ENCODE data around the gene KLK10.
A peak's percentile ranks its signal among the peaks of the same experiment; 100 is the strongest.

KLK10 gene

DNA sequence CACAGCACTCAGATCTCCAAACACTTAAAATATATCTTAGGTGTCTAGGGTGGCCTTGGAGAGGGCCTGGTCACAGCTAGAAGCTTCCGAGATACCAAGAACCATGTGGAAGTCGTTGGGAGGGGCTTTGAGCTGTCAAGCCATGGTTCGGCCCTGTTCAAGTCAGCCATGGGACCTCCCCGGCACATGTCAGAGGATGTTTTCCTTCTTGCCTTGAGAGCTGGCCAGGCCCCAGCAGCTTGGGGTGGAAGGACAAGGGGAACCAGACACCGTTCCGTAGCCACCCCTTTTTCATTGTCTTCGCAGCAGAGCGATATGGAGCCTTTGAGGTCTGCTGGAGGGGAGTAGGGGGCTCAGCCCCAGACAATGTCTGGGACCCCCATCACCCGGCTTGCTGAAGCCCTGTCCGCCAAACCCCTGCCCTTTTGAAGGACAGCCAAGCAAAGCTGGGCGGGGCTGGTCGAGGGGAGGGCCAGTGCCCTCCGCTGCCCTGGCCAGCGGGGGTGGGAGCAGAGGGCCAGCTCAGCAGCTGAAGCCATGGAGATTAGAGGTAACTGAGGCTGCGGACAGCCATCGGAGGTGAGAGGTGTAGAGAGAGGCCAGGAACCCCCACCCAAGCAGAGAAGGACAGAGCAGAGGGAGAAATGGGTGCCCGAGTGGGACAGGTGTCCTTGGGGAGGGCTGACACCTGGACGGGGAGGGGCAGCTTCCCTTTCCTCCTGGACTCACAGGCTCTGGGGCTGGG, 6.5 kb upstream of the KLK10 start:
- DNase-seq: no peak

DNA sequence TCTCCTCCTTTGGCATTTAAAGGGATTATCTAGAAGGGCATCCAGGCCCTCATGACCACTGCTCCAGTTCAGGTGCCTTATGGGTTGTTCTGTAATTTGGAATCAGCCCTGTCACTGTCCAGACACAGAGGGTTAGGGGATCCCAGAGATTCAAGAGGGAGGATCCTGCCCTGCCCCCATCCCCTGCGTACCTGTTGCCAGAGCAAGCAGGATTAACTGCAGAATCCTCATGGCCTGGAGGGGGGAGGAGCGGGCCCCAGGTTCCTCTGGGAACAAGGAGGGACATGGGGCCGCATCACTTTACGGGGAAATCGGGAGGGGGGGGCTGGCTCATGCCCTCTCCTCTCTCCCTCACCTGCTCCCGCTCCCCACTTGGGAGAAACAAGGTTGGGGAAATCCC, 5.9 kb upstream of the KLK10 start:
- no peak for DNase-seq

DNA sequence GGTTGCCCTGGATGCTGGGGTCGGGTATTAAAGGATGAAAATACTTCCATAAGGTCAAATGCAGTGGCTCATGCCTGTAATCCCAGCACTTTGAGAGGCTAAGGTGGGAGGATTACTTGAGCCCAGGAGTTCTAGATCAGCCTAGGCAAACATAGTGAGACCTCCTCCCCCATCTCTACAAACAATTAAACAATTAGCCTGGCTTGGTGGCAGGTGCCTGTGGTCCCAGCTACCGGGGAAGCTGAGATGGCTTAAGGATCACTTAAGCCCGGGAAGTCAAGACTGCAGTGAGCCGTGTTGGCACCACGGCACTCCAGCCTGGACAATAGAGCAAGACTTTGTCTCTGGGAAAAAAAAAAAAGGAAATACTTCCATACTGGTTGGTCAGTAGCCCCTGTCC, 5.4 kb upstream of the KLK10 start:
- DNase-seq: no peak

DNA sequence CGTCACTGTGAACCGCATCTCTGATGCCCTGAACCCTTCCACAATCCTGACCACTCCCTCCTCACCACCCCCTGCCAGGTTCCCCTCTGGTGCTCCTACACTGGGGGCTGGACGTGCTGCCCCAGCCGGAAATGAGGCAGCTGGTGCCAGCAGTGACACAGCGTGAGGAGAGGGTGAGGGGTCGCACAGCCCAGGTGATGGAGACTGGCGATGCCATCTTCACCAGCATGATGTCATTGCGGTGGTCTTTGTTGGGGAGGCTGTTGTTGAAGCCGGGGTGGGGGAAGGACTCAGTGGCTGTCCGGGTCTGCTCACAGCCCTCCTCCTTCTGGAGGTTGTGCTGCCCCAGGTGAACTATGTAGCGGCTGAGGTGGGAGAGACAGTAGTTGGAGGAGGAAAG, 4.4 kb upstream of the KLK10 start:
- DNase-seq: no peak

DNA sequence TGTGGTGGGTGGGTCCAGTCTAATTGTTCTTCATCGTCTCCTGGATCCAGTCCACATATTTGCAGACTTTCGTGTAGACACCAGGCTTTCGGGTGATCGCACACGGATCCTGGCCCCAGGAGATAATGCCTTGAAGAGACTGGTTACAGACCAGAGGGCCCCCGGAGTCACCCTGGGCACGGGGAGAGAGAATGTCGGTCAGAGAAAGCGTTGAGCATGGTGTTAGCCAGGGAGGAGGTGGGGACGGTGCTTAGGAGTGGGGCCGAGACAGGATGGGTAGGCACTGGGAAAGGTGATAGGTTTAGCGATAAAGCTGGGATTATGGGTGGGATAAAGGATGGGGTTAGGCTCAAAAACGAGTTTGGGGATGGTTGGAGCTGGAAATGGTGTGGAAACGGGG, 3.0 kb upstream of the KLK10 start:
- no peak for DNase-seq

DNA sequence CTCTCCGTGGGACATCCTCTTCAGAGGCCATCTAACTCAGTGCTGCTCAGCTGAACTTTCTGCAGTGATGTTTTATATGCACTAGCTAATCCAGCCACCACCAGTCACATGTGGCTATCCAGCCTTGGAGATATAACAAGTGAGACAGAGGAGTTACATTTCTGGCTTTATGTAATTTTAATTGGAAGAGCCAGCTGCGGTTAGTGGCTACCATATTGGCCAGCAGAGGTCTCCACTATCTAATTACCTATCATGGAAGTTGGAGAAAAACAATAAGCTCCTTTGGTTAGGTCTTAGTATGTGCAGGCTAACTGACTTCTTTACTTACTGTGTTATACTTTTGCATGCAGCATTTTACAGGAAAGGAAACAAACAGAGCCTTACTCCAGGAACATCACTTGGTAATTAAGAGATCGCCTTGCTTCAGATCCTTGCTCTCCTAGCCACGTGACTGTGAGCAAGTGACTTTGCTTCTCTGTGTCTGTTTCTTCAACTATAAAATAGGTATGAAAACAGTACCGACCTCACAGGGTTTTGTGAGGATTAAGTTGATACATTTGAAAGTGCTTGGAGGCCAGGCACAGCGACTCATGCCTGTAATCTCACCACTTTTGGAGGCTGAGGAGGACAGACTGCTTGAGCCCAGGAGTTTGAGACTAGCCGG, 1.6 kb upstream of the KLK10 start:
- no peak for DNase-seq

DNA sequence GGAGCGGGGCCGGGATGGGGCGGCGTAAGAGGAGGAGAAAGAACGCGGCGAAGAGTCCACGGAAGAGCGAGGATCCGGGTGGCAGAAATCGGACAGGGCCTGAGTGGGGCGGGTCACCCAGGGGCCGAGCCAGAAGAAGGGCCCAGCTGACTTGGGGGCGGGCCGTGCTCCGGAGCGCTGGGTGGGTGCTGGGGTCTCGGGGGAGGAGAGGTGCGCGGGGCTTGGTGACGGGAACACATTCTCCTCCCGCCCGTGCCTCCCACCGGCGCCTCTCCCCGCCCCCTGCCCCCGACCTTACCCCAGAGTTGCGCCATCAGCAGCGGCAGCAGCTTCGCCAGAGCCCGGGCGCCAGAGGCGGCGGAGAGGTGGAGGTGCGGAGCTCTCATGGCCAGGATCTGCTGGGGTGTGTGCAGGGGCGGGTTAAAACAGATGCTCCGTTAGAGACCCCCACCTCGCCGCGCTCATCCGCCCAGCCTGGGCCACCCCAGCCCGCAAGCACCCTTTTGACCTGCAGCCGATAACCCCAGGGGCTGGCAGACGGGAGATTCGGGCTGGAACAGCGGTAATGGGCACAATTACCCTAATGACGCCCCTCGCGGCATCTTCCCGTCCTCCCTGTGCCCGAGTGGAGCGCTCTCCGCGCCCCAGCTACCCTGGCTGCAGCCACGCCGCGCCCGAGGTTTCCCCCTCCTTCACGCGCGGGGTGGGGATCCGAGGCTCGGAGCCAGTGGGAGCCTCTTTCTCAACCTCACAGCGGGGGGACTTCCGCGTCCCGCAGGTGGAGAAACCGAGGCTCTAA, 565 bp downstream of the KLK10 start:
- no peak for DNase-seq

DNA sequence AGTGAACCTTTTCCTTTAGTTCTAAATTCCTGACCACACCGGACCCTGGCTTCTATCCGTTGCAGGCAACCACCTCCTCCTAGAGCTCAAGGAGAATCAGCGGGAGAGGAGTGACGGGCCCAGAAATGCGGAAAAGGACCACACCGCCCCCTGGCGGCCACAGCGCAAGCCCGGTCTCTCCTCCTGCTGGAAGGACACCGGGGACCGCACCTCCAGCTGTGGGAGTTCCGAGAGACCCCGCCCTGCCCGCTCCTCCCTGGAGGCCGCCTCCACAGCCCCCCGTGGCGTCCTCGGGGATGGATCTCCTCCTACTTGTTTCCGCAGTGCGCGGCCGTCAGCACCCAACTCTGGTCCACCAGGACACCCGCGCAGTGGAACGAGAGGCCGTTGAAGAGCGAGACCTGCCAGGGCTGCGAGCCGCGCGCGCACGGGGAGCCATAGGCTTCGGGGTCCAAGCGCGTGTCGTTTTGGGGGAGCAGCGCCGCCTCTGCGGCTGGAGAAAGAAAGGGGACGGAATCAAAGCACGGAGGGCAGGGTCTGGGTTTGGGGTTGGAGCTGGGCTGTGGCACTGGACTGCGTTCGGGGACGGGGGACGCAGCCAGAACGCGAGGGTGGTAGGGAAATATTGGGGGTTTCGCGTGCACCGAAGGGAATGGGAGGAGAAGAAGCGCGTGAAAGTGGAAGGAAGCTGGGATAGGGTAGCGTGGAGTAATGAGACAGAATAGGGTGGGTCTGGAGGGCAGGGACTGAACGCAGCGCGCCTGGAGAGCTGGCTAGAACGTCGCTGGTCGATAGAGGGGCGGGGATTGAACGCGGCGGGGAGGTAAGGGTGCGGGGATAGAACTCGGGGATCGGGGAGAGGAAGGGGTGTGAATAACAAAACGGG, 2.5 kb downstream of the KLK10 start:
- DNase-seq: peak; percentile 3

DNA sequence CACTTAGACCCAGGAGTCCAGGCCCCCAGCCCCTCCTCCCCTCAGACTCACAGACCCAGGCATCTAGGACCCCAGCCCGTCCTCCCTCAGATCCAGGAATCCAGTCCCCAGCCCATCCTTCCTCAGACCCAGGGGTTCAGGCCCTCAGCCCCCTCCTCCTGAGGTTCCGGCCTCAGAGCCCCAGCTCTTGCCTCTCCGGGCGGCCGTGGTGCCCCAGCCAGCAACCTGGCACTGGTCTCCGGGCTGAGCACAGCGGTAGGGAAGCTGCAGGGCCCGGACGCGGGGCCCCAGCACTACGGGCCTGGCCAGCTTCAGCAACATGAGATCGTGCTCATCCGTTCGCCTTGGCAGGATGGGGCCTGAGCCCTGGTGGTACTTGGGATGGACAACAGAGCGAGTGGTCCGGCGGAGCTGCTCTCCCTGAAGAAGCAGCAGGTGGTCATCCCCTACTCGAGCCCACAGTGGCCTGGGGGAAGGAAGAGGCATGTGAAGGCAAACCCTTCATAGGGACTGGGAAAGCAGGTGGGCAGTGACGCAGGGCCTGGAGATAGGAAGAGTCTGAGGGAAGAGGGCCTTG, 3.7 kb downstream of the KLK10 start:
- no peak for DNase-seq

DNA sequence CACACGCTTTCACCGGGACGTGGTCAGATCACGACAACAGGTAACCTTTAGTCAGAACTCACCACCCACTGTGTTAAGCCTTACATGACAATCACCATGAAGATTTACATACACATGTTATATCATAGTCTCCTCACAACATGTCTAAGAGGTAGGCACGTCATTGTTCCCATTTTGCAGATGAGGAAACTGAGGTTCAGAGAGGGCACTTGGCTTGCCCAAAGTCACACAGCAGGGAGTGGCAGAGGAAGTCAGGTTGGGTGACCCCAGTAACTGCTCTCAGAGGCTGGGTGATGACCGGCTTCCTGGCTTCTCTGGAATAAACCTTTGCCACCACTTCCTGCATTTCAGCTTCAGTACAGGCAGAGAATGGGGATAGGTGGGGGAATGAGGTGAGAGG, 5.3 kb downstream of the KLK10 start:
- DNase-seq: no peak

DNA sequence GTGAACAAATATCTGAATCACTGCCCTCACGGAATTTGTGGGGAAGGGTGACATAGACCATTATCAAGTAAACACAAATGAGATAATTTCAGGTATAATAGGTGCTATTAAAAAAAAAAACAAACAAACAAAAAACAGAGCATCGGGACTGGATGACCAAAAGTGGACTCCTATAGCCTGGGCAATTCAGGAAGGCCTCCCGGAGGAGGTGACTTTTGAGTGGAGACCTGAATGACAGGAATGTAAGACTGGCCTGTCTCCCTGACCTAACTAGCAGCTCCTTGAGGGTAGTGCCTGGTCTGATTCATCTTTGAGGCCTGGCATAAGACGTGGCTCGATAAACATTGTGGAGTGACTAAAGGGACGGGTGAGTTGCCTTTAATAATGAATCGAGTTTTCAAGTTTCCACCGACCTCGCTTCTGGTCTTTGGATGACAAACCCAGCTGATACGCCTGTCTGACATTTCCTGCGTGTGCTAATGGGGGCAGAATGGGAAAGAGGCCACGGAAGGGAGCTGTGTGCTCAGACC, 6.8 kb downstream of the KLK10 start:
- DNase-seq: no peak

DNA sequence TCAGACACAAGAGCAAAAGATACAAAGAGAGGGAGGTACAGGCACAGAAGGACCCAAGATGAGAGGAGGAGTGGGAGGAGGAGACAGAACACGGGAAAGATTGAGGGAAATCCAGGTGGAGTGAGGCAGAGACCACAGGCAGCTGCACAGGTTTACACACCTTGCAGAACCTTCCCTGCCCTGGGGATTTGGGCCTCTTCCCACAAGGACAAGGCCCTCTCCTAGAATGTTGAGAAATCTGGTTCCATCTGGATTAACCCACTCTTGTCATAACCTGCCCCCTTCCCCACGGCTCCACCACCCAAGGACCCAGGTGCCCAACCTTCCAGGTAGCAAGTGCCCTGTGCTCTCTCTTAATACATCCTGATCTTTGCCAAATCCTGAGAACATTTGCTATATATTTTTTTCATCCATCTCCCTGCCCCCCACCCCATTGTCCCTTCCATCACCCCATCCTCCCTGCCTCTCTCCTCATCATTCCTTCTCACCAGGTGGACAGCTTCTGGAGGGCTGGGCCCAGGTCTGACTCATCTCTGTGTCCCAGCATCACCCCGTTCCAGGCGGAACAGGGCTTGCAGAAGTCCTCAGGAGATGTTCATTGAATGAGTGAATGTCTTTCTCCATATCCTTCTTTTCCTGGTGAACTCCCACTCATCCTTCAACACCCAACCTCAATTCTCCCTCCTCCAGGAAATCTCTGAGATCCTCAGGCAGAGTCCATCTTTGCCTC, 9.3 kb downstream of the KLK10 start:
- DNase-seq: no peak

DNA sequence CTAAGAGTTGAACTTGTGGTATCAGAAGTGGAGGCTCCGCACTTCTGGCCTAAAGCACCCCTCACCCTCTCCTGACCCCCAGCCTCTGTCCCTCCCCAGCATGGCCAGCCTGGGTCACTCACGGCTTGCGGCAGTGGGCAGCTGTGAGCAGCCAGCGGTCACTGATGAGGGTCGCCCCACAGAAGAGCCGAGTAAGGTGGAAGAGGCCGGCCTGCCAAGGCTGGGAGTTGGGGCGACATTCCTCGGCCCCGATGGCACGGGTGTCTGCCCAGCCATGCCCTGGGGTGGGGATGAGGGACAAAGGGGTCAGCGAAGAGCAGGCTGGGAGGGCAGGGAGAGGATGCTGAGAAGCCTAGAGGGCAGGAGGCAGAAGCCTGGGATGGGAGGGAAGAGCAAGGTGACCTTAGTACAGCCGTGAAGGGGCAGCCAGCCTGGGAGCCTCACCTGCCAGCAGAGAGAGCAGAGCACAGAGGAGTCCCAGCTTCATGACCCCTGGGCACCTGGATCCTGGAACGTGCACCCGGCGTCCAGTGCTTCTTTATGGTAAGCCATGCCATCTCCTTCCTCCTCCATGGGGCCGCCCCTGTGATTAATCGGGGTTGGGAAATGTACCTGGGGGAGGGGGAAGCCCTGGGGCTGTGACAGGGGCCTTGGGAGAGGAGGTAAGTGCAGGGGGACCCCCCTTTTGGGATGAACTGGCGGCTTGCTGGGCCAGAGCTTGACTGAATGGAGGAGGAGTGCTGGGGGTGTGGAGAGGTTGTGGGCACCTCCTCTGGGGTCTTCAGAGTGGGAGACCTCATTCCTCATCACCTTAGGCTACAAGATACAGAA, 10.2 kb downstream of the KLK10 start:
- DNase-seq: no peak

DNA sequence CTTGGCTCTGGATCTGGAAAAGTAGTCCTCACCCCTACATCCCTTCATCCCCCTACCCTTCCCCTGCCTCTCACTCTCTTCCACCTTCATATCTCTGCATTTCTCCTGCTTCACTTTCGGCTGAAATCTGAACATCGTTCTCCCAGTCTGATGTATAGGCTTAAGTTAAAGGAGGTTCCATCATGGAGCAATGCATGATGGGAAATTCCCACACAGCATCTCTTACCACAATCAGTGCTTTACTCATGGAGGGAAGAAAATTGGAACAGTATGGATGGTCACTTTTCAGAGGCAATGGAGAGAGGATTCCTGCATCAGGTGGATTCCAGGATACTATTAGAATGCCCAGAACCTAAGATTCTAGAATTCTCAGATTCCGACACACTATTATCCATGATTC, 12.0 kb downstream of the KLK10 start:
- no peak for DNase-seq

DNA sequence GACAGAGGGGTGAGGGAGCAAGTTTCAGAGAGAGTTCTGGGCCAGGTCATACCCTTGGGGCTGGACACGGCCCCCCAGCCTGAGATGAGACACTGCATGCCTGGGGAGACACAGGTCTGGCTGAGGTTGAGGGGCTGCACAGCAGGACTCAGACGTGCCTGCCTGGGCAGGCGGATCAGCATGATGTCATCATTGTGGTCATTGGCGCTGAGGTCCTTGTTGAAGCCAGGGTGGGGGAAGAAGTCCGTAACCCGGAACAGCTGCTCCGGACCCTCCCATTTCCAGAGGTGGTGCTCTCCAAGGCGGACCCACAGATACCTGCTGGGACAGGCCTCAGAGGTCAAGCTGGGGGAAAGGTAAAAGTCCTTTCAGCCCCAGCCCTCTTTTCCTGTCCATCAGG, 13.1 kb downstream of the KLK10 start:
- no peak for DNase-seq

DNA sequence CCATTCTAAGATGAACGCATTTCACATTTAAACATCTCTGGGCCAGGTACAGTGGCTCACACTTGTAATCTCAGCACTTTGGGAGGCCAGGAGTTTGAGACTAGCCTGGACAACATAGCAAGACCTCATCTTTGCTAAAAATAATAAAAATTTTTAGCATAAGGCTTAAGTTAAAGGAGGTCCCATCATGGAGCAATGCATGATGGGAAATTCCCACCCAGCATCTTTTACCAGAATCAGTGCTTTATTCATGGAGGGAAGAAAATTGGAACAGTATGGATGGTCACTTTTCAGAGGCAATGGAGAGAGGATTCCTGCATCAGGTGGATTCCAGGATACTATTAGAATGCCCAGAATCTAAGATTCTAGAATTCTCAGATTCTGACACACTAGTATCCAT, 14.3 kb downstream of the KLK10 start:
- no peak for DNase-seq

DNA sequence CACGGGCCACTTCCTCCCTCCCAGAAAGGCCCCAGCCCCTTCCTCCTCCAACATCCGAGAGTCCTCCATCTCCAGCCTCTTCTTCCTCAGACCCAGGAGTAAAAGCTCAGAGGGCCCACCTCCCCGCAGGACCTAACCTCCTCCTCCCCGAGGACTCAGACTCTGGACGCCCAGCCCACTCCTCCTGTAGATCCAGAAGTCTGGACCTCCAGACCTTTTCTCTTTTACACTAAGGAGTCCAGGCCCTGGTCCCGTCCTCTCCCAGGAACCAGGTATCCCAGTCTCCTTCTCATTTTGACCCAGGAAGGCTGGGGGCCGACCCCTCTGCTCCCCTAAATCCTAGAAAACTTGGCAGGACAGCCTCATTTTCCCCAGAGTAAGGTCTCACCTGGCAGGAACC, 16.2 kb downstream of the KLK10 start:
- DNase-seq: no peak

DNA sequence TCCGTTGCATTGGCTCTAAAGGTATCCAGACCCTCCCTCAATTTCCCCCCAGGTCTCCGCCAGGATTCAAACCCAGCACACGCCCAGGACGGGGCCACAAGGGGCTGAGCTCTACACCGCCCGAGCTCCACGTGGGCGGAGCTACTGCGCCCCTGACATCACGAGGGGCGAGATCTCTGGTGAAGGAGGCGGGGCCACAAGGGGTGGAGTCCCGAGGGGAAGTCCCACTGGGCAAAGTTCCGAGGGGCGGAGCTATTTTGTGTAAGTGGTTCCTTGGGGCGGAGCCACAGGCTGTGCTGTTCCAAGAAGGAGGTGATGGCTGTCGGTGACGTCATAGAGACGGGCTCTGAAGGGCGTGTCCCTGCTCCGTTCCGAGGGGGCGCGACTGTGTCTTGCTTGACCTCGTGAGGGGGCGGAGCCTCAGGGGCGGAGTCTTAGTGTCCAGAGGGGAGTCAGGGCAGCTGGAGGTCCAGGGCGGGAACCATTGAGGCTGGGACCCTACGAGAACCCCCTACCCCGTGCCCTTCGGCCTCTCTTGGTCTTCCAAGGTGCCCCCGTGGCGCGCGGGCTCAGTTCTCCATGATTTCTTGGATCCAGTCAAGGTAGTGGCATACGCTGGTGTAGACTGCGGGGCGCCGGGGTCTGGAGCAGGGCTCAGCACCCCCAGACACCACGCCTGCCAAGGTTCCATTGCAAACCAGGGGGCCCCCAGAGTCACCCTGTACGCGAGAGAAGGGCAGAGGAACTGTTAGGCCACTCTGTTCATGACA, 16.8 kb downstream of the KLK10 start:
- no peak for DNase-seq

DNA sequence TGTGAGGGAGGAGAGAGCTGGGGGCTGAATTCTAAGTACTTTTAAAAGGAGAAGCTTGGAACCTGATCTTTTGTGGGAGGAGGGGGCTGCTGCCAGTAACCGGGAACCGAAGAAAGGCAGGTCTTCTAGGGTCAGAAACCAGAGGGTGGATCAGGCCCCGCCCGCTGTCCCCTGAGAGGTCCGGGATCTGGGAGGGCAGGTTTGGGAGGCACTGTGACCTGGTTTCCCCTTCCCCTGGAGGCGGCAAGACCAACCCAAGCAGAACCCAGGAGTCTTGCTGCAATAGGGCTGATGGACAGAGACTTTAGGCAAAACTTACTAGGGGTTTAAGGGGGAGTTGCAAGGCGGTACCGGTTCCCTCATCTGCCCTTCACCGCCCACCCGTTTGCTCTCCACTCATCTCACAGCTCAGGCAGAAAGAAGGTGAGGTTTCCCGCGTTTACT, 17.4 kb downstream of the KLK10 start:
- DNase-seq: no peak

DNA sequence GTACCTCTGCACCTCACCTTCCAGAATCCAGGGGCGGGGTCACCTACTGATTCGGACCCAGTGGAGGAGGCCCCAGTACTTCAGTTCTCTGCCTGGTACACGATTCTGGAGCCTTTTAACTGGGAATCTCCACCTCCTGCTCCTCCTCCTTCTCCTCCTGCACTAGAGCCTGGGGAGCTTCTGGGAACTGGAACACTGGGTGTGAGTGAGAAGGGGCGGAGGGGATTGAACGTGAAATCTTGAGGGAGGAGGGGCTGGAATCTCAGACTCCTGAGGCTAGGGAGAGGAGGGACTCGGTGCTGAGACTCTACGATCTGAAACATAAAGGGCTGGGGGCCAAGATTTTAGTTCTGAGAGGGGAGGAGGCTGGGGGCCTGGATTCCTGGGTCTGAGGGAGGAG, 18.0 kb downstream of the KLK10 start, which contains the start of gene KLK8:
KLK8 (minus strand) TSS at position 90 of the 400 bp plus-strand sequence. CDS start 437 bp downstream, outside the sequence.
- DNase-seq: no peak

Measured in effector CD8-positive, alpha-beta T cell (primary cell).